Ascending aorta (tissue), 2 donors: ENCODE results near the gene IL9R. TPM values are rescaled to one million over a fixed set of nuclear protein-coding genes. Genes with fewer than 3 reads are reported as not detected.

Experiments used
- DNase-seq, 2 donors: peaks; one replicate each; pipeline ENCODE4 v3.0.0-alpha.2; 2019; ENCODE audit warnings: low spot score in 2 of 2
- H3K27ac ChIP-seq, 2 donors: fragments of 200-600 bp; sonication (generic); one replicate each; pipeline ENCODE4 v1.5.1; 2016 to 2017; ENCODE audit warnings: mild to moderate bottlenecking in 1 of 2
- H3K27me3 ChIP-seq: fragments of 200-600 bp; sonication (generic); one replicate; pipeline ENCODE4 v1.5.1; 2017
- H3K36me3 ChIP-seq, 2 donors: fragments of 200-600 bp; sonication (generic); one replicate each; pipeline ENCODE4 v1.5.1; 2016
- H3K4me1 ChIP-seq, 2 donors: fragments of 200-600 bp; sonication (generic); one replicate each; pipeline ENCODE4 v1.5.1; 2016 to 2017; ENCODE audit warnings: mild to moderate bottlenecking in 1 of 2
- H3K4me3 ChIP-seq, 2 donors: fragments of 200-600 bp; sonication (generic); one replicate each; pipeline ENCODE4 v1.5.1; 2016 to 2017; ENCODE audit warnings: mild to moderate bottlenecking in 1 of 2
- H3K9me3 ChIP-seq, 2 donors: fragments of 200-600 bp; sonication (generic); one replicate each; pipeline ENCODE4 v1.5.1; 2016
- CTCF ChIP-seq, 3 experiments: fragments of 200-600 bp in 2 of 3; fragments of 450-650 bp in 1 of 3; sonication (generic) in 2 of 3; IDR thresholded peaks; one replicate each; pipeline ENCODE4 v1.5.1; 2016 to 2019; ENCODE audit warnings: antibody characterized with exemption in 3 of 3, mild to moderate bottlenecking in 1 of 3, moderate library complexity in 1 of 3
- intact Hi-C: fragments of 100-400 bp; cut with DNase I; formaldehyde crosslinking; loops from one replicate; pipeline ENCODE4 v1.15.1; 2023
- total RNA-seq: library from RNA; depleted of rRNA; stranded (reverse); fragments of >200 nt; gene quantifications from one replicate; pipeline ENCODE4 v1.1.0, GENCODE V29; 2016

The IL9R gene
- total RNA-seq, 1 donor from 2014 or later, result not detected

GRCh38 chrX:156000361-156000926 is 2.9 kb downstream of the IL9R start:
- no peak for TF ChIP-seq CTCF (IDR thresholded peaks at IDR 0.05)
- H3K9me3 ChIP-seq, result no peaks in the 10 kb centered on the region
- H3K4me3 ChIP-seq, result no peak overlapping the region
- intact Hi-C loops, result no loop called here
- no peaks in the 10 kb centered on the region for H3K36me3 ChIP-seq
- DNase-seq, result peak in 1 of 2 donors; percentile 54
- H3K27ac ChIP-seq, result no peak overlapping the region
- H3K27me3 ChIP-seq, result no peaks in the 10 kb centered on the region
- no peaks in the 10 kb centered on the region for H3K4me1 ChIP-seq

DNA sequence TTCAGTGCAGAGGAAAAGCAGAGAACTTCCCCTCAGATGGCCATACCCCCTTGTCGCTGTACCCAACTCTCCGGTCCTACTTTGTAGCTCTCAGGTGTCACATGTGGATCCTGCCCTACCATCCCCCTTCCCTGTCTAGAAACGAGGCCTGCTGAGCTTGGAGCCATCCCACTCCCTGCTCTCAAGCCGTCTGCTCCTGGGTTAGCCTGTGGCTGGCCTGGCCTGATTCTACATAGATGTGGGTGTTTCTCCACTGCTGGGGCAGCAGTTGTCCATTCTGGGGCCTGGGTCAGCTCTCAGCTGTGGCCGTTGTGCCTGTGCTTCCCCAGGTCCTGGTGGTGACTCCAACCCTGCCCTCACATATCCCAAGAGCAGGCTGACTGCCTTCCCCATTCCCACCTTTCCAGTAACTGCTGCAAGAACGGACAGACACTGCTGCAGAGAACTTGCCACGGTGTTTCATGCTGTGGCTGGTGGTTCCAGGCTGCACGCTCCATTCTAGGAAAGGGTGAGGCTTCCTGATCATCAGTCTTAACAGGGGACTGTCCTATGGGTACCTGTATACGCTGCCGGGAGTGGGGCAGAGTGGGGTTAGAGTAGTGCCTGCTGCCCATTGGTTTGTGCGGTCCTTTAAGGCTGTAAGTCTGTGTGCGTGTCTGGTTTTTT is 3.6 kb downstream of the IL9R start:
- H3K9me3 ChIP-seq, result no peaks in the 10 kb centered on the region
- DNase-seq, result peak in 1 of 2 donors; percentile 53
- intact Hi-C loops, result no loop called here
- H3K27me3 ChIP-seq, result no peaks in the 10 kb centered on the region
- no peaks in the 10 kb centered on the region for H3K4me1 ChIP-seq
- H3K27ac ChIP-seq, result no peak overlapping the region
- H3K36me3 ChIP-seq, result no peaks in the 10 kb centered on the region
- TF ChIP-seq CTCF (IDR thresholded peaks at IDR 0.05), result no peak
- H3K4me3 ChIP-seq, result no peak overlapping the region

DNA sequence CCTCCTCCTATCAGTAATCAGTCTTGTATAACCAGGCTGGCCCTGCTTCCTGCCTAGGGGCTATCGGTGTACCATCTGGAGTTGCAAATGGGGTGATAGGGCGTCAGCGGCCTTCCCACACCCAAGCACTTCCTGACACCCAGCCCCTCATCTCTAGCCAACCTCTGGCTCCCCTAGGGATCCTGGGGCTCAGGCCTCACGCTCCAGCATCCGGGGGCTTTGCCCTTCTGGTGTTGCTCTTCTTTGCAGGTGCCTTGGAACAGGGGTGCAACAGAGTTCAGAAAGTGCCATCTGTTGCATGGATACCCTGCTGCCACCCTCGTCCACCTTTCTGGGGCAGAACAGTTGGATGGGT is 4.1 kb downstream of the IL9R start:
- intact Hi-C loops, result no loop called here
- Histone ChIP-seq H3K36me3 (no peaks in the 10 kb centered on the region), H3K27me3 (no peaks in the 10 kb centered on the region), H3K27ac (no peak overlapping the region), H3K4me1 (no peaks in the 10 kb centered on the region), H3K4me3 (no peak overlapping the region), H3K9me3 (no peaks in the 10 kb centered on the region)
- TF ChIP-seq CTCF (IDR thresholded peaks at IDR 0.05), result no peak
- DNase-seq, result no peak

- intact Hi-C loops, result no loop called here
- Histone ChIP-seq H3K27me3 (no peaks in the 10 kb centered on the region), H3K4me1 (no peaks in the 10 kb centered on the region), H3K27ac (no peak overlapping the region), H3K4me3 (no peak overlapping the region), H3K9me3 (no peaks in the 10 kb centered on the region), H3K36me3 (no peaks in the 10 kb centered on the region)
- no peak for TF ChIP-seq CTCF (IDR thresholded peaks at IDR 0.05)
- no peak for DNase-seq
Measured at GRCh38 chrX:156002507-156002906, 5.0 kb downstream of the IL9R start.

- TF ChIP-seq CTCF (IDR thresholded peaks at IDR 0.05), result no peak
- Histone ChIP-seq H3K27ac (no peak overlapping the region), H3K9me3 (no peaks in the 10 kb centered on the region), H3K4me1 (no peaks in the 10 kb centered on the region), H3K4me3 (no peak overlapping the region), H3K27me3 (no peaks in the 10 kb centered on the region), H3K36me3 (no peaks in the 10 kb centered on the region)
- intact Hi-C loops, result no loop called here
- DNase-seq, result no peak
Measured at GRCh38 chrX:156003486-156004185, 6.1 kb downstream of the IL9R start.
